ENCODE data around the gene CHIC2.

DNA sequence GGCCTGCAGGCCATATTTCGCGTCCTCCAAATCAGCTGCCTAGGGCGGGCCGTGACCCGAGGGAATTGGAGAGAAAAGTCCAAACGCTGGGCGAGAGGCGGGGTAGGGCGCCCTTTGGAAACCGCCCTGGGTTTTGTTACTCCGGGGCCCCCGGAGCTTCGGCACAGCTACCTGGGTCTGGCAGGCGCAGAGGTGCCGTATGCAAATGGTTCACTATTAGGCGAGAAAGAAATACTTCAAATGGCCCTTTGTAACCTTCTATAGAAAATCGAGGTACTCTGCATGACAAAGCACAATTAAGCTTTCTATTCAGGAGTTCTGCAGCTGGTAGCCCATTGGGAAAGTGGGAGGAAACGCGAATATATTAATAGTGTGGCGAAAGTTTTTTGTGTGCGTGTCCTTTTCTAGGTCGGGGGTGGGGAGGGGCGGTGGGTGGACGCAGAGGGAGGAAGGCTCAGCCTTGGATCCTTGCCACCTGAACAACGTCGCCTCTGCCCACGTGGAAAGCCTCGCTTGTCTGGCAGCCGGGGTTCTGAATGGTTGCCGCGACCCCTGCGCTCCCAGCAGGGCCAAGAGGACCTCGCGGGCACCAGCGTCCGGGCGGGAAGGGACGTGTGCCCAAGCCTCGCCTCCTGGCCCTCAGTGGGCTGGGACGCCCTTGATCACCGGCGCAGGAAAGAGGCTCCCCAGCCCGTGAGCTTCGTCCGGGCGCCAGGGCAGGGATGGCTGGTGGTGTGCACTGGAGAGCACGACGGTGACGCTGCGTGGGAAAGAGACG, 45.0 kb upstream of the CHIC2 start:
- TF ChIP-seq, protein P1, sequence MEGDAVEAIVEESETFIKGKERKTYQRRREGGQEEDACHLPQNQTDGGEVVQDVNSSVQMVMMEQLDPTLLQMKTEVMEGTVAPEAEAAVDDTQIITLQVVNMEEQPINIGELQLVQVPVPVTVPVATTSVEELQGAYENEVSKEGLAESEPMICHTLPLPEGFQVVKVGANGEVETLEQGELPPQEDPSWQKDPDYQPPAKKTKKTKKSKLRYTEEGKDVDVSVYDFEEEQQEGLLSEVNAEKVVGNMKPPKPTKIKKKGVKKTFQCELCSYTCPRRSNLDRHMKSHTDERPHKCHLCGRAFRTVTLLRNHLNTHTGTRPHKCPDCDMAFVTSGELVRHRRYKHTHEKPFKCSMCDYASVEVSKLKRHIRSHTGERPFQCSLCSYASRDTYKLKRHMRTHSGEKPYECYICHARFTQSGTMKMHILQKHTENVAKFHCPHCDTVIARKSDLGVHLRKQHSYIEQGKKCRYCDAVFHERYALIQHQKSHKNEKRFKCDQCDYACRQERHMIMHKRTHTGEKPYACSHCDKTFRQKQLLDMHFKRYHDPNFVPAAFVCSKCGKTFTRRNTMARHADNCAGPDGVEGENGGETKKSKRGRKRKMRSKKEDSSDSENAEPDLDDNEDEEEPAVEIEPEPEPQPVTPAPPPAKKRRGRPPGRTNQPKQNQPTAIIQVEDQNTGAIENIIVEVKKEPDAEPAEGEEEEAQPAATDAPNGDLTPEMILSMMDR (IDR thresholded peaks at IDR 0.05; ENCODE audit: poor library complexity): no peak
- peak; percentile 54 for TF ChIP-seq EZH2 (IDR thresholded peaks at IDR 0.05; ENCODE audit: borderline replicate concordance)
- no peak for TF ChIP-seq EZH2phosphoT487 (IDR thresholded peaks at IDR 0.05; ENCODE audit: low read depth, severe bottlenecking, unreplicated experiment)

All from hepatocyte (in vitro differentiated cells).